Lower leg skin (tissue), 3 donors: ENCODE results near the gene KCNMA1.

ENCODE experiments used
- POLR2A ChIP-seq, 2 donors: fragments of 450-650 bp; IDR thresholded peaks; one replicate each; pipeline ENCODE4 v1.6.1; 2016 to 2017; ENCODE audit warnings: antibody characterized with exemption in 2 of 2, mild to moderate bottlenecking in 1 of 2, moderate library complexity in 1 of 2
- TF ChIP-seq, protein P1 (sequence below), 3 donors: fragments of 450-650 bp; IDR thresholded peaks; one replicate each; pipeline ENCODE4 v1.5.1; 2016; ENCODE audit warnings: antibody characterized with exemption in 3 of 3, mild to moderate bottlenecking in 3 of 3, moderate library complexity in 2 of 3

GRCh38 chr10:77021966-77022490 is 615.6 kb downstream of the KCNMA1 start:
- TF ChIP-seq, protein P1, sequence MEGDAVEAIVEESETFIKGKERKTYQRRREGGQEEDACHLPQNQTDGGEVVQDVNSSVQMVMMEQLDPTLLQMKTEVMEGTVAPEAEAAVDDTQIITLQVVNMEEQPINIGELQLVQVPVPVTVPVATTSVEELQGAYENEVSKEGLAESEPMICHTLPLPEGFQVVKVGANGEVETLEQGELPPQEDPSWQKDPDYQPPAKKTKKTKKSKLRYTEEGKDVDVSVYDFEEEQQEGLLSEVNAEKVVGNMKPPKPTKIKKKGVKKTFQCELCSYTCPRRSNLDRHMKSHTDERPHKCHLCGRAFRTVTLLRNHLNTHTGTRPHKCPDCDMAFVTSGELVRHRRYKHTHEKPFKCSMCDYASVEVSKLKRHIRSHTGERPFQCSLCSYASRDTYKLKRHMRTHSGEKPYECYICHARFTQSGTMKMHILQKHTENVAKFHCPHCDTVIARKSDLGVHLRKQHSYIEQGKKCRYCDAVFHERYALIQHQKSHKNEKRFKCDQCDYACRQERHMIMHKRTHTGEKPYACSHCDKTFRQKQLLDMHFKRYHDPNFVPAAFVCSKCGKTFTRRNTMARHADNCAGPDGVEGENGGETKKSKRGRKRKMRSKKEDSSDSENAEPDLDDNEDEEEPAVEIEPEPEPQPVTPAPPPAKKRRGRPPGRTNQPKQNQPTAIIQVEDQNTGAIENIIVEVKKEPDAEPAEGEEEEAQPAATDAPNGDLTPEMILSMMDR (IDR thresholded peaks at IDR 0.05), result no peak
- no peak for TF ChIP-seq POLR2A (IDR thresholded peaks at IDR 0.05)
